PFSK-1 (cell line): Measurements from ENCODE around the gene AQP5.

Experiments used
- POLR2AphosphoS5 ChIP-seq: IDR thresholded peaks from 2 replicates; pipeline ENCODE4 v1.6.1; 2012; ENCODE audit warnings: low read depth, mild to moderate bottlenecking, control low read depth, low read length, moderate library complexity
- REST ChIP-seq, 2 experiments: IDR thresholded peaks; 2 replicates each; pipeline versions ENCODE4 v1.6.1 to v1.8.0; 2011 to 2012; ENCODE audit warnings: low read depth in 2 of 2, low read length in 2 of 2, control low read depth in 1 of 2, inconsistent platforms in 1 of 2, mild to moderate bottlenecking in 1 of 2, moderate library complexity in 1 of 2; ENCODE audit not compliant: insufficient read depth in 1 of 2
- SIN3A ChIP-seq: IDR thresholded peaks from 2 replicates; pipeline ENCODE4 v1.6.1; 2012; ENCODE audit warnings: mild to moderate bottlenecking, low read length, moderate library complexity, borderline replicate concordance; ENCODE audit not compliant: insufficient read depth
- TAF1 ChIP-seq: IDR thresholded peaks from 2 replicates; pipeline ENCODE4 v1.6.1; 2012; ENCODE audit warnings: low read length, control low read depth, borderline replicate concordance; ENCODE audit not compliant: insufficient read depth

GRCh38 chr12:49933796-49934195 lies 27.9 kb upstream of the AQP5 start:
- no peak for TF ChIP-seq REST (IDR thresholded peaks at IDR 0.05; ENCODE audit: insufficient read depth in 1 of 2, low read depth in 2 of 2, low read length in 2 of 2)
- TF ChIP-seq POLR2AphosphoS5, result no peak
- no peak for TF ChIP-seq TAF1
- no peak for TF ChIP-seq SIN3A
